ACC112 (cell line): Measurements from ENCODE around the gene AHRR.
A peak's percentile ranks its signal among the peaks of the same experiment; 100 is the strongest.
"Not testable (repeated sequence)": the region's sequence is repeated elsewhere in the genome, so short reads cannot be mapped to it uniquely, and the experiment has no call there.

Experiments used
- H2AFZ ChIP-seq: fragments of 200-600 bp; sonication (generic); one replicate; pipeline ENCODE4 v1.6.0; 2017; ENCODE audit warnings: antibody characterized with exemption, low read length; ENCODE audit not compliant: unreplicated experiment
- H3K27ac ChIP-seq: fragments of 200-600 bp; sonication (generic); 2 replicates; pipeline ENCODE4 v1.5.1; 2014; ENCODE audit warnings: low read depth, mild to moderate bottlenecking, antibody characterized with exemption, low read length, moderate library complexity
- H3K27me3 ChIP-seq: fragments of 200-600 bp; sonication (generic); 2 replicates; pipeline ENCODE4 v1.6.1; 2014; ENCODE audit warnings: mild to moderate bottlenecking, antibody characterized with exemption, low read length, moderate library complexity, mixed read lengths; ENCODE audit not compliant: insufficient read depth
- H3K36me3 ChIP-seq: fragments of 200-600 bp; sonication (generic); 2 replicates; pipeline ENCODE4 v1.6.1; 2016; ENCODE audit warnings: mild to moderate bottlenecking, antibody characterized with exemption, low read length, moderate library complexity, mixed read lengths; ENCODE audit not compliant: insufficient read depth
- H3K4me1 ChIP-seq: fragments of 200-600 bp; sonication (generic); one replicate; pipeline ENCODE4 v1.6.1; 2016; ENCODE audit warnings: low read length, mixed read lengths; ENCODE audit not compliant: insufficient read depth, unreplicated experiment, control insufficient read depth
- H3K4me3 ChIP-seq: fragments of 200-600 bp; sonication (generic); 2 replicates; pipeline ENCODE4 v1.5.1; 2014; ENCODE audit warnings: mild to moderate bottlenecking, low read depth, low read length
- H3K79me2 ChIP-seq: fragments of 200-600 bp; sonication (generic); one replicate; pipeline ENCODE4 v1.6.0; 2016; ENCODE audit warnings: low read length; ENCODE audit not compliant: control insufficient read depth, unreplicated experiment, insufficient read depth

Gene AHRR

DNA sequence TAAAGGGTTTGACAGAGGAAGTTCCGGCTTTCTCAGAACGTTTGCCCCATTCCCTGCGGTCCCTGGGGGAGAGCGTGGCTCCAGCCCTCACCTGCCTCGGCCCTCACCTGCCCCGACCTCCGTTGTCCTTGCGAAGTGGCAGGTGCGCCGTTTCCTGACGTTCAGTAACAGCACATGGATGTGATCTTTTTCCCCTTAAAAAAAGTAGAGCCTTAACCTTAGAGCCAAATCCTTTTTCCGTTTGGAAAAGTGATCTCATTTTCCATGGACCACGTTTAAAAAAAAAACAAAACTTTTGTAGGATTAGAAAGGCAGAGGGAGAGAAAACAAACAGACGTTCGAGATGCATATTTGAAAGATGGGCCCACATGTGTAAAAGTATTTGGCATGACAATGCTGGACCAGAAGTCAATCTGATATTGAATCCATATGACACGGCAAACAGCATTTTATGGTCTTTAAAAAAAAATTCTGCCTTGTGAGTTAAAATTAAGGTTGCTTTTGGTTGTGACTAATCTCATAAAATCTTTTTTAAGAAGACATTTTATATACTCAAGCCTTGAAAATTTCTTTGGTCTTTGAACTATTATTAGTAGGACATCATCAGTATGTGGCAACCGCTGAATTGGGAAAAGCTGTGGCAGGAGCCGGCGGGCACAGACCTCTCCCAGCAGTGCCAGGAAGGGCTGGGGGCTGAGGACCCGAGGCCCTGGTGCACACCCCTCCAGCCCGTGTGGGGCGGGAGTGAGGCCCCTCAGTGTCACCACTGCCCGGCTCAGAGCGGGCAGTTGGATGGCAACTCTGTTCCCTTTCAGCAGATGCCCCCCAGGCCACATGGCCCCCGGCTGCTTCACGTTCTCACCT is 79.0 kb downstream of the AHRR start:
- Histone ChIP-seq H2AFZ (no peak overlapping the region), H3K4me3 (peak overlapping the region; percentile 61), H3K4me1 (peaks cover 31% of the 10 kb centered on the region), H3K36me3 (peaks cover 4% of the 10 kb centered on the region; the same call in 1 of the 2 replicates), H3K79me2 (no peaks in the 10 kb centered on the region), H3K27me3 (no peaks in the 10 kb centered on the region), H3K27ac (peak overlapping the region; percentile 97)

DNA sequence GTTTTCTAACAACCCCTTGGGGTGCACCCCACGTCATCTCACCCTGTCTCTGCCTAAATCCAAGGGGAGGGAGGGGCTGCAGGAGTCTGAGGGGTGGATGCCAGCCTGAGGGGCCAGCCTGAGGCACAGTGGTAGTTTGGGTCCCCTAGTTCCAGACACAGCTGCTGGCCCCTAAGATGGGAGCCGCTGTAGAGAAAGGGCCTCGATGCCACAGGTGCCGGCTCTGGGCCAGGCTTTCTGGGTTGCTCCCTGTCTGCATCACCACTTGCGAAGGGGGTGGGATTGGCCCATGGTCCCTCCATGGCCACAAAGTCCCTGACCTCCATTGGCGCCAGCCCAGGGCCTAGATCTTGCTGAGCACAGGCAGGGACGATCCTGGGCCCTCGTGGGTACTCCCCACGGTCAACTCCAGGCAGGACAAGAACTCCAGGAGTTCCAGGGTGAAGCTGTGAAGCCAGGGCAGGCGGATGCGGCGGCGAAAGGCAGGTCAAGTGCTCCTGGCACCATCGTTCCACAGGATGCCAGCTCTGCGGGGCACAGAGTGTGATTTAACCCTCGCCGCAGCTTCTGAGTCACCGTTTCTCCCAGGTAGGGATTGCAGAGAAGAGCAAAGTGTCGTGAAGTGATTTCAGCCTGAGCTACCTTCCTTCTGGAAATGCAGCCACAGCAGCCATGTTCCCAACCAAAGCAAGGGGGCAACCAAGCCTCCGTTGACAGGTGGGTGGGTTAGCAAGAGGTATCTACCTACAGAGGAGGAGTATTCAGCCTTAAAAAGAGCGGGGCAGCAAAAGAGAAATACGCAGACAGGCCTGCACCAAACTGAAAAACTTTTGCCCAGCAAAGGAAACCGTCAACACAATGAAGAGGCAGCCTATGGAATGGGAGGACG is 79.9 kb downstream of the AHRR start:
- no peak overlapping the region for H3K4me3 ChIP-seq
- no peaks in the 10 kb centered on the region for H3K27me3 ChIP-seq
- peaks cover 23% of the 10 kb centered on the region for H3K4me1 ChIP-seq
- peak overlapping the region; percentile 97 for H3K27ac ChIP-seq
- H3K79me2 ChIP-seq: no peaks in the 10 kb centered on the region
- peaks cover 4% of the 10 kb centered on the region; the same call in 1 of the 2 replicates for H3K36me3 ChIP-seq
- H2AFZ ChIP-seq: no peak overlapping the region

DNA sequence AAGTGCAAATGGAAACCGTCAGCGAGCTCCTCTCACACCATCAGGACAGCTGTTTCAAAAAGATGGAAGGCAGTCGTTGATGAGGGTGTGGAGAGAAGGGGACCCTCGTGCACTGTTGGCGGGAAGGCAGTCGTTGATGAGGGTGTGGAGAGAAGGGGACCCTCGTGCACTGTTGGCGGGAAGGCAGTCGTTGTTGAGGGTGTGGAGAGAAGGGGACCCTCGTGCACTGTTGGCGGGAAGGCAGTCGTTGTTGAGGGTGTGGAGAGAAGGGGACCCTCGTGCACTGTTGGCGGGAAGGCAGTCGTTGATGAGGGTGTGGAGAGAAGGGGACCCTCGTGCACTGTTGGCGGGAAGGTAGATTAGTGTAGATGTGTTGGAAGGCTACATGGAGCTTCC is 80.7 kb downstream of the AHRR start:
- not testable (repeated sequence) for H3K27me3 ChIP-seq

DNA sequence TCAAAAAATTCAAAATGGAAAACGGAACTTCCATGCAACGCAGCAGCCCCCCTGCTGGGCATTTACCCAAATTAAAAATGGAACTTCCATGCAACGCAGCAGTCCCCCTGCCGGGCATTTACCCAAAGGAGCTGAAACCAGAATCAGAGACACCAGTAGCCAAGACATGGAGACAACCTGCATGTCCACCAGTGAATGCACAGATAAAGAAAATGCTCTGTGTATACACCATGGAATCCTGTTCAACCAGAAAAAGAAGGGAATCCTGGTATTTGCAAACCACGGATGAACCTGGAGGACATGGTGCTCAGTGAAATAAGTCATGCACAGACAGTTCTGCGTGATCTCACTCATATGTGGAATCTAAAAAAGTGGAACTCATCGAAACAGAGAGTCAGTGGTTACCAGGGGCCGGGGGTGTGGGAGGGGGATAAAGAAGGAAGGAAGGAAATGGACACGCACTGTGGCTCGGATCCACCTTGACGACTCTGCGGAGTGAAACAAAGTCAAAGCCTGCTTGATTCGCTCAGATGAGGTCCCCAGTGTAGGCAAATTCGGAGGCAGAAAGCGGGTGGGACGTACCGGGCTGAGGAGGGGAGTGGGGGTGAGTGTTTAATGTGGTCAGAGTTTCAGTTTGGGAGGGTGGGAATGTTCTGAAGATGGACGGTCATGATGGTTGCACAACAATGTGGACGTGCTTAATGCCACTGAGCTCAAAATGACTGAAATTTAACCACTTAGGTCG is 81.3 kb downstream of the AHRR start:
- Histone ChIP-seq H2AFZ (no peak overlapping the region), H3K4me3 (no peak overlapping the region), H3K36me3 (peaks cover 4% of the 10 kb centered on the region; the same call in 1 of the 2 replicates), H3K27ac (no peak overlapping the region), H3K79me2 (no peaks in the 10 kb centered on the region), H3K4me1 (peaks cover 30% of the 10 kb centered on the region), H3K27me3 (no peaks in the 10 kb centered on the region)

More for the DNA sequence above, 80.7 kb downstream of the AHRR start:
- H2AFZ ChIP-seq, H3K79me2 ChIP-seq, H3K27ac ChIP-seq, H3K4me3 ChIP-seq, H3K36me3 ChIP-seq: not testable (repeated sequence)
- H3K4me1 ChIP-seq: peaks cover 29% of the 10 kb centered on the region

DNA sequence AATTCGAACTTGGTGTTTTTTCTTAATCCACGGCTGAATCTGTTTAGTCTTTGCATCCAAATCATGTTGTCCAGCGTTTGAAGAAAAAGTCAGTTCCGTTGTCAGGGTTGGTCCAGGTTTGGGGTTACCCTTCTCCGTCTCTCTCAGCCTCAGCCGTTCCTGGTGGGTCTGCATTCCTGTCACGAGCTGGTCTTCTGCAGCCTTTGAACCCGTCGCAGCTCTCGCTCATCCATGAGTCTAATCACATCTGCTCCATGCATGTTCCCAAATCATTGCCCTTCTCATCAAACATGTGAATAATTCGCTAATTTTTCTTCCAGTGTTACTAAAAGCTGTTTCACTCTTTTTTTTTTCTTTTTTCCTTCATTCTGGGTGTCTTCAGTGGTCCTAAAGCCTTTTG is 82.5 kb downstream of the AHRR start:
- H3K27me3 ChIP-seq: no peaks in the 10 kb centered on the region
- no peak overlapping the region for H3K27ac ChIP-seq
- peaks cover 27% of the 10 kb centered on the region for H3K4me1 ChIP-seq

DNA sequence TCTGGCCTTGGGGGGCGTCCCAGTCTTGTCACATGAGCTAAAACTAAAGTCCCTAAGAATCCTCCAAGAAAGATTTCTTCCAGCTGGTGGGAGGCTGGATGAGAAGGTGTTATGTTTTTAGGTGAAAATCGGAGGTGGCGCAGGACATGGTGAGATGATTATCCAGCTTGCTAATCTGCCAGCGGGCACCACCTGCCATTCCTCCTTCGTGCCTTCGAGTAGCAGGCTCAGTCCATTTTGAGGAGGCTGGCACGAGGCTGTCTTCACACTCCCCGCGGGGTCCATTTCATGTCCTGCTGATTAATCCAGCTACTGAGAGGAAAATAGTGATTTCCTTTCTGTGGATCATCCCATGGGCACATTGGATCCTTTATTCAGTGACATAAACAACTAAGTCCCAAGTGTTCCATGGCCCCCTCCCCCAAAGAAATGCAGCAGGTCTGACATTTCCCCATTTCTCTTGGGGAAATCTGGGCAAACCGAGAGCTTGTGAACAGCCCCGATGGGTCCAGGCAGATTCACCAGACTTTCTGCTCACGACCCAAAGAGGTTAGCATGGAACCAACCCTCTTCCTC is 83.2 kb downstream of the AHRR start:
- Histone ChIP-seq H3K27me3 (no peaks in the 10 kb centered on the region), H3K79me2 (no peaks in the 10 kb centered on the region), H3K4me1 (peaks cover 20% of the 10 kb centered on the region), H2AFZ (no peak overlapping the region), H3K36me3 (peaks cover 4% of the 10 kb centered on the region; the same call in 1 of the 2 replicates), H3K4me3 (no peak overlapping the region), H3K27ac (no peak overlapping the region)

More for the DNA sequence above, 82.5 kb downstream of the AHRR start:
- H2AFZ ChIP-seq: no peak overlapping the region
- no peak overlapping the region for H3K4me3 ChIP-seq
- H3K79me2 ChIP-seq: no peaks in the 10 kb centered on the region
- H3K36me3 ChIP-seq: peaks cover 4% of the 10 kb centered on the region; the same call in 1 of the 2 replicates

DNA sequence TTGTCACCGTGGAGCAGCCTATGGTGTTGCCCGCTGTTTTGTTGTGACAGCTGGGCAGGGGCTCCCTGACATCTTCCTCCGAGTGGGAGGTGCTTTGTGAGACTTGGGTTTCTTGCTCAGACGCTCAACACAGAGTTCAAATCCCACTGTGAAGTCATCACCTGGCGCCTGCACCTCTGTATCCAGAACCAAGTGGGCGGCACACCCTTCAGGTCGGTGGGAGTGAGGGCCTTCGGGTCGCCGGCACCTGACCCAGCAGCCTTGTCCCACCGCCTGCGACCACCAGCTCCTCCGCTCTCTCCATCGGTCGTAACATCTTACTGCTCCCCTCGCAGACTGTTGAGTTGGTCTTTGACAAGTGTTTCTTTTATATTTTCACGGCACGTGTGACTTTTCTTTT is 83.9 kb downstream of the AHRR start:
- peaks cover 16% of the 10 kb centered on the region for H3K4me1 ChIP-seq
- H3K27me3 ChIP-seq: no peaks in the 10 kb centered on the region
- no peak overlapping the region for H3K27ac ChIP-seq

DNA sequence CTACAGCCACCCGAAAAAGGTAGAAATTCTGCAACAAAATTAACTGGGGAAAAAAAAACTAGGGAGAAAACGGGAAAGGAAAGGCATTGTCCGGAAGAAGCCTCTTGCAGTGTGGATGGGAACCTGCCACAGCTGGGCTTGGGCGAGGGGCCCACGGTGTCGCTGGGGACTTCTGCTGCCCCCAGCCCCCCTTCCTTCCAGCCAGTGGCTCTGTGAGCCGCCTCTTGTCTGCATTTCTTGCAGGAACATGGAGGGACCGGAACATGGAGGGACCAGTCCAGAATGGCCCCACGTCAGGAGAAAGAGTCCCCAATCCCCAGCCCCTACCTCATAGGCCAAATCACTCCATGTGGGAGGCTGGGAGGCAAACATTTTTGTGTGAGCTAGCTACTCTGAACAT is 84.5 kb downstream of the AHRR start:
- Histone ChIP-seq H3K79me2 (no peaks in the 10 kb centered on the region), H3K4me3 (no peak overlapping the region), H3K36me3 (peaks cover 4% of the 10 kb centered on the region; the same call in 1 of the 2 replicates), H2AFZ (no peak overlapping the region), H3K27ac (no peak overlapping the region), H3K27me3 (no peaks in the 10 kb centered on the region), H3K4me1 (peaks cover 9% of the 10 kb centered on the region)

More for the DNA sequence above, 83.9 kb downstream of the AHRR start:
- H3K79me2 ChIP-seq: no peaks in the 10 kb centered on the region
- no peak overlapping the region for H2AFZ ChIP-seq
- H3K4me3 ChIP-seq: no peak overlapping the region
- H3K36me3 ChIP-seq: peaks cover 4% of the 10 kb centered on the region; the same call in 1 of the 2 replicates

DNA sequence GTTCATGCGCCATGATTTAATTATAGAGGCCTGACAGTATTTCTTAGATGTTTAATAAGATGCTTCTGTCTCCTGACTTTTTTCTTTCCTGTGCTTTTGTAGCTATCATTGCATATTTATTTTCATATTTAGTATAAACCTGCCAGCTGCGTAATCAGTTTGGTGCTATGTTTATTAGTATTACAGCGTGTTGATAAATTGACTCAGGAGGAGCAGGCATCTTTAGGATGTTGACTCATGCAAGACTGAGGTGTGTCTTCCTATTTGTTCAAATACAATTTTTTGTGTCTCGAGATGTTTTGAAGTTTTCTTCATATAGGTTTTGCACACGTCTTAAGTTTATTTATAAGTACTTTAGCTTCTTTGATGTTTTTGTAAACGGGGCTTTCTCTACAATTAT is 85.5 kb downstream of the AHRR start:
- no peaks in the 10 kb centered on the region for H3K27me3 ChIP-seq
- H2AFZ ChIP-seq: no peak overlapping the region
- no peaks in the 10 kb centered on the region for H3K36me3 ChIP-seq
- peaks cover 7% of the 10 kb centered on the region for H3K4me1 ChIP-seq
- no peak overlapping the region for H3K27ac ChIP-seq
- no peak overlapping the region for H3K4me3 ChIP-seq
- H3K79me2 ChIP-seq: no peaks in the 10 kb centered on the region

DNA sequence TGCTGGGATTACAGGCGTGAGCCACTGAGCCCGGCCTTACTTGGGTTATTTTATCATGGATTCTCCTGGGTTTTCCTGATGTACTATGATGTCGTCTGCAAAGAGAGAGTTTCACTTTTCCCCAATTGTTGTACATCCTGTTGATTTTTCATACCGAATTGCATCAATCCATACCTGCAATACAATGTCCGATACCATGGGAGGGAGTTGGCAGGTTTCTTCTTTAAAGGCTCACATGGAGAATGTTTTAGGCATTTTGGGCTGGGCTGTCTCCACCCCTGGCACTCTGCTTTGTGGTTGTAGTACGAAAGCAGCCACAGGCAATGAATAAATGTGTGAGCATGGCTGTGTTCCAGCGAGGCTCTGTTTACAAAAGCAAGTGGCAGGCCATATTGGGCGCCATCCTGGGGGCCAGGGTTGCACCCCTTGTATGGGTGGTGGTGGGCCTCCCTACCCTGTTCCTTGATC is 86.3 kb downstream of the AHRR start:
- Histone ChIP-seq H3K4me1 (peaks cover 7% of the 10 kb centered on the region), H2AFZ (no peak overlapping the region)

More for the DNA sequence above, 86.3 kb downstream of the AHRR start:
- H3K36me3 ChIP-seq: no peaks in the 10 kb centered on the region
- no peak overlapping the region for H3K4me3 ChIP-seq
- H3K79me2 ChIP-seq: no peaks in the 10 kb centered on the region
- H3K27me3 ChIP-seq: no peaks in the 10 kb centered on the region
- no peak overlapping the region for H3K27ac ChIP-seq
